ENCODE data around the gene JAG2.

The JAG2 gene

DNA sequence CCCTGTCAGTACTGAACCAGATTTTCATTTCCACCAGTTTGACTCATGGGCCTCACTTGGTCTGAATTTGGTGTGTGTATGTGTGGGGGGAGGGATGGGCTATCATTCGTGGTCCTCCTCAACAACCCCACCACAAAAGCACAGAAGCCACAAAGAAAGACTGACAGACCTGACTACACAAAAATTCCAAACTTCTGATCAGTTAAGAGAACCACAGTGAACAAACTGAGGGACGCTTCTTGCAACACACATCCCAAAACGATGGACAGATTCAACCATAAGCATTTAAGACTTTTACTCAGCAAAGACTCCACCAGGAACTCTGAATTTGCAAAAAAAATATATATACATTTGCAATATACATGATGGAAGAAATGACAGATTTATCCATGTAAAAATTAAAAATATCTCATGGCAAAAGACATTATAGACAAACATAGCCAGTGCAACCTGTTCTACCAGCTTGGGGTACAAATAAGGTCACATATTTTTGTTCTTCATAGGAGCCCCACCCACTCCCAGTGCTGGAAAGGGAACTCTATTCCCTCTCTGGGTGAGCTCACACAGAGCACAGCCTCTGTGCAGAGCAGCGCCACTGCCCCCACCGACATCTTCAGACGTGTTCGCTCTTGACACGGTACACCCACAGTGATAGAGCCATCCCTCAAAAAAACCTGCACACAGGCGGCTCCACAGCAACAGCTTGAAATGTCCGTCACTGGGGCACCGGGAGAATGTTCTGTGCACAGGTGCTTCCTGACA, 49.7 kb downstream of the JAG2 start (continued):
- TF ChIP-seq CSRNP3 (CRISPR knock-in tag; IDR thresholded peaks at IDR 0.05) (no peak), BACH2 (CRISPR knock-in tag; IDR thresholded peaks at IDR 0.05; ENCODE audit: borderline replicate concordance) (no peak), ZNF565 (CRISPR knock-in tag; conservative IDR thresholded peaks at IDR 0.05; ENCODE audit: low read depth) (no peak), ISL1 (CRISPR knock-in tag; IDR thresholded peaks at IDR 0.05) (no peak)

DNA sequence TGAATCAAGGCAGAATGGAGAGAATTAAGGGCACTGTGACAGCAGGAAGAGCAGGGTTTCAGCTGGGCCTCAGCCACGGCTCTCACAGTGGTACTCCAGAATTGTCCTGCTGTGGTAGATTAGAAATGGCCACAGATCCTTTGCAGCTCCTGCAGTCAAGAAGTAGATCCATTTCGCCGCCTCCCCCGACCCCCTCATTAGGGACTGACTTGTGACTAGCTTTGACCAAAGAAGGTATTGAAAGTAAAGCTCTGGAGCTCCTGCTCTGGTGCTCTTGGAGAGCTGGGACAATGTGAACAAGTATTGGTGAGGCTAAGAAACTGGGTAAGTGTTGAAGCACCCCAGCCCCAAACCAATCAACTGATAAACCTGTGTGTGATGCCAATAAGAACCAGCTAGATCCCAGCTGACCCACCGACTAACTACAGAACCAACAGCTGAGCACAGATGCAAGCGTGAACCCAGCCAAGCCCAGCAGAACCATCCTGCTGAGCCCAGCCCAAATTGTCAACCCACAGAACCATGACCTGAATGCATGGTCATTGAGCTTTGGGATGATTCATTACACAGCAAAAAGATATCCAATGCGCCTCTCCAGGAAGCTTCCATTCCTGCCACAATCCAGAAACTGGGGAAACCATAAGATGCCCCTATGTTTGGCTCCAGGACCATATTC, 50.7 kb downstream of the JAG2 start:
- no peak for ATAC-seq
- no peak for TF ChIP-seq OSR1 (CRISPR knock-in tag; IDR thresholded peaks at IDR 0.05)
- no peak for TF ChIP-seq CSRNP3 (CRISPR knock-in tag; IDR thresholded peaks at IDR 0.05)
- TF ChIP-seq BACH2 (CRISPR knock-in tag; IDR thresholded peaks at IDR 0.05; ENCODE audit: borderline replicate concordance): no peak
- TF ChIP-seq PATZ1 (CRISPR knock-in tag; IDR thresholded peaks at IDR 0.05; ENCODE audit: borderline replicate concordance): no peak
- no peak for TF ChIP-seq ZFP3 (CRISPR knock-in tag; IDR thresholded peaks at IDR 0.05)
- TF ChIP-seq ISL1 (CRISPR knock-in tag; IDR thresholded peaks at IDR 0.05): no peak
- TF ChIP-seq ZFP30 (CRISPR knock-in tag; IDR thresholded peaks at IDR 0.05): no peak
- no peak for TF ChIP-seq PPARA (CRISPR knock-in tag; IDR thresholded peaks at IDR 0.05; ENCODE audit: borderline replicate concordance)
- no peak for TF ChIP-seq POU6F1 (CRISPR knock-in tag; IDR thresholded peaks at IDR 0.05; ENCODE audit: borderline replicate concordance, low read depth)
- no peak for TF ChIP-seq ARNTL (CRISPR knock-in tag; IDR thresholded peaks at IDR 0.05; ENCODE audit: borderline replicate concordance, low read depth)
- no peak for TF ChIP-seq ZNF565 (CRISPR knock-in tag; conservative IDR thresholded peaks at IDR 0.05; ENCODE audit: low read depth)
- TF ChIP-seq CREB5 (CRISPR knock-in tag; IDR thresholded peaks at IDR 0.05; ENCODE audit: low read depth): no peak
- no peak for TF ChIP-seq GLIS3 (CRISPR knock-in tag; IDR thresholded peaks at IDR 0.05)
- no peak for TF ChIP-seq RARB (CRISPR knock-in tag; IDR thresholded peaks at IDR 0.05)
- no peak for TF ChIP-seq ZNF70 (CRISPR knock-in tag; IDR thresholded peaks at IDR 0.05)
- no peak for TF ChIP-seq ZC3H10 (CRISPR knock-in tag; IDR thresholded peaks at IDR 0.05)
- no peak for TF ChIP-seq ESRRG (CRISPR knock-in tag; IDR thresholded peaks at IDR 0.05)
- TF ChIP-seq SNAI2 (CRISPR knock-in tag; IDR thresholded peaks at IDR 0.05): no peak
- TF ChIP-seq ZNF8 (CRISPR knock-in tag; IDR thresholded peaks at IDR 0.05): no peak
- no peak for TF ChIP-seq TOX (CRISPR knock-in tag; IDR thresholded peaks at IDR 0.05; ENCODE audit: borderline replicate concordance)

DNA sequence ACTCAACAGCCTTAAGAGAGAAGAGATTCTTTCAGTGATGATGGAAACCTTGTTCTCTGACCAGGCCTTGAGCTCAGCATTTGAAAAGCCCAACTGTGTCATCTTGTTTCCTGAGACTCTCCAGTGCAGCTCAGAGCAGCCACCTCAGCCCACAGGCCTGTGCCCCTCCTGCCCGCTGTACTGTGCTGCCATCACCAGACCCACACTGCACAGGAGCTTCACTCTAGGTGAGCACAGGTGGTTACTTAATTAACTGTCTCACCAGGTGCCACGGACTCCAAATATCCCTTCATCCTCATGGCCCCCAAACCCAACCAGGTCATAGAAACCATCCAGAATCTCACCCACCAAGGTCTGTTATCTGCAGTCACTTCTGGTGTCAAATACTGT, 51.3 kb downstream of the JAG2 start:
- TF ChIP-seq RARB (CRISPR knock-in tag; IDR thresholded peaks at IDR 0.05) (no peak), ZNF565 (CRISPR knock-in tag; conservative IDR thresholded peaks at IDR 0.05; ENCODE audit: low read depth) (no peak), ZNF70 (CRISPR knock-in tag; IDR thresholded peaks at IDR 0.05) (no peak), ARNTL (CRISPR knock-in tag; IDR thresholded peaks at IDR 0.05; ENCODE audit: borderline replicate concordance, low read depth) (no peak), TCF4 (CRISPR knock-in tag; IDR thresholded peaks at IDR 0.05; ENCODE audit: borderline replicate concordance) (no peak), BACH2 (CRISPR knock-in tag; IDR thresholded peaks at IDR 0.05; ENCODE audit: borderline replicate concordance) (no peak), OSR1 (CRISPR knock-in tag; IDR thresholded peaks at IDR 0.05) (no peak), ZC3H10 (CRISPR knock-in tag; IDR thresholded peaks at IDR 0.05) (no peak), CSRNP3 (CRISPR knock-in tag; IDR thresholded peaks at IDR 0.05) (no peak), GLIS3 (CRISPR knock-in tag; IDR thresholded peaks at IDR 0.05) (no peak)
- ATAC-seq: no peak
